Dermis blood vessel endothelial cell (primary cell): ENCODE data around the gene CNTN3. TPM values are rescaled to one million over a fixed set of nuclear protein-coding genes. Genes with fewer than 3 reads are reported as not detected.

Source experiments
- DNase-seq: peaks from one replicate; pipeline ENCODE4 v3.0.0; 2010
- total RNA-seq: library from RNA; depleted of rRNA; stranded (reverse); fragments of >200 nt; gene quantifications from 2 replicates; pipeline ENCODE4 v1.2.3, GENCODE V29; 2014

The CNTN3 gene
- total RNA-seq, 1 donor from 2014 or later: not detected

GRCh38 chr3:74606996-74607395 lies 7.5 kb downstream of the CNTN3 start:
- DNase-seq: no peak

GRCh38 chr3:74605437-74605836 lies 9.0 kb downstream of the CNTN3 start:
- no peak for DNase-seq

GRCh38 chr3:74603292-74603691 lies 11.2 kb downstream of the CNTN3 start:
- no peak for DNase-seq

- no peak for DNase-seq
Observed at GRCh38 chr3:74602471-74602870, 12.0 kb downstream of the CNTN3 start.

GRCh38 chr3:74601793-74602192 lies 12.7 kb downstream of the CNTN3 start:
- no peak for DNase-seq

DNA sequence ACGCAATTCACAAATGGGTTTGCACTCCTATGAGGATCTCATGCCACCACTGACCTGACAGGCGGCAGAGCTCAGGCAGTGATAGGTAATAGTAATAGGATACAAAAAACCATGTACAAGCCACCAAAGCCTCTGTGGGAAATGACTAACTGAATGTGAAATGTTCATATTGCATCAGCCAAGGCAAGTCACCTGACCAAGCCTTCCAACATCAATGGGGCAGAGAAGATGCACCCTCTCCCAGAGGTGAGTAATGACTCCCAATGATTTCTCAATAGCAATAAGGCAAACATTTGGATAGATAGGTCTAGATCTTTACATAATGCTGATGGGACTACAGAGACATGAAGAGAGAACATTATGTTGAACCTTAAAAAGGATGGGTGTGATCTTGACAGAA lies 14.9 kb downstream of the CNTN3 start:
- DNase-seq: no peak

DNA sequence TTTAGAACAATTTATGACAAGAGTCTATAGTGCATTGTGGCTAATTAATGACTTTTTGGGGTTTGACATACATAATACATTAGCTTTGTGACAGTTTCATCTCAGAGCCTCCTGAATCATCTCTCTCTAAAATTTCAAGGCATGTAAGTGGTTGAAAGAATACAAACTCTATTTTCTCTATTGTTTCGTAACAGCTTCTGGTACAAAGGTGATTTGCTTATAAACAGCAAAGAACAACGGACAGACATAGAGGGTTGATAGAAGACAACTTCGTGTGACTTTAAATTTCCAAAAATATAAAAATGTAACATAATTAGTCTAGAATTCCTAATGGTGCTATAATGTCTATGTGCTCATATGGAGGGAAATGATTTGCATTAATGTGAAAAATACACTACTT lies 21.3 kb downstream of the CNTN3 start:
- DNase-seq: no peak

GRCh38 chr3:74592359-74592758 lies 22.1 kb downstream of the CNTN3 start:
- no peak for DNase-seq

DNA sequence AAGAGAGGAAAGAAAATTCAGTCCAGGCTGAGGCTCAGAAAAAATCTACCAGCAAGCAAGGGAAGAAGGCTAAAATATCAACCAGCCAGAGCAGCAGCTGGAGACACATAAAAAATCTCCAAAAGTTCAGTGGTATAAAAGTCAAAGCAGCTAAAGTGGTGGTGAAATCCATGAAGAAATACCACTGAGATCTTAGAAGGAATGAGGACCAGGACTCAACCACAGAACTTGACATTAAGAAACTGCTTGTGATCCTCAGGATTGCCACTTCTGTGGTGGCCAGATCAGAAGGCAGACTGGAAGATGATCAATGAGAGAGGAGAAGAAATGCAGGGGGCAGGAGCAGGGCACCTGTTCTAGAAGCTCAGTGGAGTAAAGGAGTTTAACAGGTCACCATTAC lies 22.5 kb downstream of the CNTN3 start:
- DNase-seq: no peak

- no peak for DNase-seq
Observed at GRCh38 chr3:74591342-74591741, 23.1 kb downstream of the CNTN3 start.

GRCh38 chr3:74590620-74591262 lies 23.7 kb downstream of the CNTN3 start:
- DNase-seq: no peak

GRCh38 chr3:74584782-74585181 lies 29.7 kb downstream of the CNTN3 start:
- no peak for DNase-seq

GRCh38 chr3:74582982-74583381 lies 31.5 kb downstream of the CNTN3 start:
- no peak for DNase-seq

GRCh38 chr3:74575857-74576256 lies 38.6 kb downstream of the CNTN3 start:
- DNase-seq: no peak

DNA sequence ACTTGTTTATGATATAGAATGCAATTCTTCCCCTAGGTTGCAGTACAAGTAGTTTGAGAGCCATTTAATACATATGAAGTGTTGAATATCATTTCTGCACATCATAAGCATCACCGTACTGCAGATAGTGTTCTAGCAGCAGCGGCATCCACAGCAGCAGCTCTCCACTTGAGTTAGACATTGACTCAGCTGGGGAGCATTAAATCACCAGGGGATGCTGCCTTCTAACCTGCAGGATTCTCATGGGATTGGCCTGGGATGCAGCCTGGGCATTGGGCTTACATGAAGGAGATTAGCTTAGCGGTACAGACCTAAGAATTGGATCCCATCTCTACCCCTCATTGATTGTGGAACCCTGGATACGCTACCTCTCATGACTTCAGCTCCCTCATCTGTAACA lies 43.3 kb downstream of the CNTN3 start:
- DNase-seq: no peak
